HepG2 (cell line): ENCODE measurements around the gene SULT1B1.

ENCODE experiments used
- ATF1 ChIP-seq: IDR thresholded peaks from 2 replicates; pipeline ENCODE4 v1.6.1; 2016; ENCODE audit warnings: mild to moderate bottlenecking, control low read depth
- ATF3 ChIP-seq: sonication (generic); formaldehyde crosslinking; IDR thresholded peaks from 2 replicates; pipeline ENCODE4 v1.4.0; 2020; ENCODE audit warnings: missing genetic modification reagents
- CTCF ChIP-seq: sonication (generic); formaldehyde crosslinking; IDR thresholded peaks from 2 replicates; pipeline ENCODE4 v1.5.0; 2020; ENCODE audit warnings: mild to moderate bottlenecking, missing genetic modification reagents, moderate library complexity
- EP300 ChIP-seq, 3 experiments: sonication (generic) in 1 of 3; formaldehyde crosslinking in 1 of 3; IDR thresholded peaks; 2 replicates each; pipeline versions ENCODE4 v1.5.1 to v1.6.1; 2011 to 2020; ENCODE audit warnings: low read depth in 2 of 3, low read length in 2 of 3, borderline replicate concordance in 1 of 3, improper control_type of control experiment in 1 of 3, mild to moderate bottlenecking in 1 of 3, missing genetic modification reagents in 1 of 3, moderate library complexity in 1 of 3
- FOXA1 ChIP-seq, 2 experiments: fragments of 450-650 bp in 1 of 2; sonication (generic) in 1 of 2; formaldehyde crosslinking in 1 of 2; IDR thresholded peaks; 2 replicates each; pipeline versions ENCODE4 v1.4.0 to v1.6.1; 2016 to 2020; ENCODE audit warnings: missing genetic modification reagents in 1 of 2
- GZF1 ChIP-seq: sonication (generic); formaldehyde crosslinking; IDR thresholded peaks from 2 replicates; pipeline ENCODE4 v1.5.1; 2020; ENCODE audit warnings: mild to moderate bottlenecking, missing genetic modification reagents
- JUN ChIP-seq: sonication (generic); formaldehyde crosslinking; IDR thresholded peaks from 2 replicates; pipeline ENCODE4 v1.4.0; 2020; ENCODE audit warnings: mild to moderate bottlenecking, missing genetic modification reagents
- PHF8 ChIP-seq: sonication (generic); formaldehyde crosslinking; IDR thresholded peaks from 2 replicates; pipeline ENCODE4 v1.5.0; 2020; ENCODE audit warnings: missing genetic modification reagents
- SPEN ChIP-seq: sonication (generic); formaldehyde crosslinking; IDR thresholded peaks from 2 replicates; pipeline ENCODE4 v1.5.1; 2020; ENCODE audit warnings: low read depth, mild to moderate bottlenecking, missing genetic modification reagents
- ZFX ChIP-seq: sonication (generic); formaldehyde crosslinking; IDR thresholded peaks from 2 replicates; pipeline ENCODE4 v1.4.0; 2020; ENCODE audit warnings: mild to moderate bottlenecking, low read depth, missing genetic modification reagents, moderate library complexity
- ZNF589 ChIP-seq: sonication (generic); formaldehyde crosslinking; conservative IDR thresholded peaks from 2 replicates; pipeline ENCODE4 v1.8.0; 2022; ENCODE audit warnings: mild to moderate bottlenecking, moderate library complexity, missing genetic modification reagents
- ZSCAN21 ChIP-seq: sonication (generic); formaldehyde crosslinking; IDR thresholded peaks from 2 replicates; pipeline ENCODE4 v1.8.0; 2022; ENCODE audit warnings: mild to moderate bottlenecking, missing genetic modification reagents, moderate library complexity, borderline replicate concordance

- TF ChIP-seq ZNF589 (CRISPR knock-in tag) (no peak), ATF1 (CRISPR knock-in tag) (no peak), ATF3 (CRISPR knock-in tag) (no peak), ZSCAN21 (CRISPR knock-in tag) (no peak), ZFX (CRISPR knock-in tag) (no peak), CTCF (CRISPR knock-in tag) (no peak), SPEN (no peak), JUN (CRISPR knock-in tag) (no peak), PHF8 (CRISPR knock-in tag) (no peak), GZF1 (CRISPR knock-in tag) (no peak), EP300 (IDR thresholded peaks at IDR 0.05; ENCODE audit: low read depth in 2 of 2, low read length in 2 of 2) (no peak), EP300 (CRISPR knock-in tag; IDR thresholded peaks at IDR 0.05; ENCODE audit: borderline replicate concordance) (no peak), FOXA1 (IDR thresholded peaks at IDR 0.05) (no peak), FOXA1 (CRISPR knock-in tag; IDR thresholded peaks at IDR 0.05) (no peak)
Measured at GRCh38 chr4:69717778-69718177, 42.6 kb downstream of the SULT1B1 start.
